Keratinocyte (primary cell): ENCODE results near the gene APAF1. TPM values are rescaled to one million over a fixed set of nuclear protein-coding genes. Genes with fewer than 3 reads are reported as not detected.

Experiments used
- DNase-seq: peaks from one replicate; pipeline ENCODE4 v3.0.0-alpha.2; 2011; ENCODE audit warnings: low read depth, missing footprints, low spot score
- FAIRE-seq: peaks from 2 replicates; lab custom pipeline; 2011; peaks lifted over from hg19 to GRCh38; lab: Jason Lieb, UNC
- H2AFZ ChIP-seq: 2 replicates; pipeline ENCODE4 v1.6.0; 2012; ENCODE audit warnings: low read length, control low read depth, inconsistent platforms; ENCODE audit not compliant: control insufficient read depth
- H3K27ac ChIP-seq: 2 replicates; pipeline ENCODE4 v1.5.1; 2011; ENCODE audit warnings: low read length; ENCODE audit not compliant: control insufficient read depth, insufficient read depth
- H3K27me3 ChIP-seq: 3 replicates; pipeline ENCODE4 v1.6.0; 2011; ENCODE audit warnings: low read length; ENCODE audit not compliant: control insufficient read depth, insufficient read depth; ENCODE audit errors: extremely low read depth
- H3K36me3 ChIP-seq, 2 experiments: 2 replicates in 1 of 2; 3 replicates in 1 of 2; pipeline ENCODE4 v1.5.1; 2011; ENCODE audit warnings: low read length in 2 of 2, mild to moderate bottlenecking in 1 of 2; ENCODE audit not compliant: control insufficient read depth in 2 of 2, insufficient read depth in 2 of 2; ENCODE audit errors: extremely low read depth in 1 of 2
- H3K4me1 ChIP-seq: 3 replicates; pipeline ENCODE4 v1.5.1; 2011; ENCODE audit warnings: low read length; ENCODE audit not compliant: control insufficient read depth, insufficient read depth; ENCODE audit errors: extremely low read depth
- H3K4me2 ChIP-seq: 3 replicates; pipeline ENCODE4 v1.6.0; 2011; ENCODE audit warnings: low read depth, low read length; ENCODE audit not compliant: control insufficient read depth, insufficient read depth; ENCODE audit errors: extremely low read depth
- H3K4me3 ChIP-seq, 3 experiments: fragments of 200-600 bp in 1 of 3; sonication (generic) in 1 of 3; 2 replicates in 2 of 3; 3 replicates in 1 of 3; pipeline ENCODE4 v1.5.1; 2011 to 2016; ENCODE audit warnings: low read length in 3 of 3, mild to moderate bottlenecking in 3 of 3, control low read depth in 2 of 3, inconsistent platforms in 1 of 3, low read depth in 1 of 3, mixed read lengths in 1 of 3, mixed run types in 1 of 3, moderate library complexity in 1 of 3; ENCODE audit not compliant: control insufficient read depth in 2 of 3, insufficient read depth in 2 of 3; ENCODE audit errors: extremely low read depth in 1 of 3
- H3K79me2 ChIP-seq: 2 replicates; pipeline ENCODE4 v1.6.0; 2012; ENCODE audit warnings: low read length; ENCODE audit not compliant: control insufficient read depth, insufficient read depth
- H3K9ac ChIP-seq: 3 replicates; pipeline ENCODE4 v1.6.0; 2011; ENCODE audit warnings: low read length; ENCODE audit not compliant: control insufficient read depth, insufficient read depth; ENCODE audit errors: extremely low read depth
- H3K9me1 ChIP-seq: 3 replicates; pipeline ENCODE4 v1.6.0; 2011; ENCODE audit warnings: low read length; ENCODE audit not compliant: control insufficient read depth, insufficient read depth; ENCODE audit errors: extremely low read depth
- H3K9me3 ChIP-seq: 2 replicates; pipeline ENCODE4 v1.5.1; 2012; ENCODE audit warnings: low read depth, low read length; ENCODE audit not compliant: control insufficient read depth
- H4K20me1 ChIP-seq: 3 replicates; pipeline ENCODE4 v1.6.0; 2011; ENCODE audit warnings: low read length; ENCODE audit not compliant: control insufficient read depth, insufficient read depth; ENCODE audit errors: extremely low read depth
- EZH2 ChIP-seq: IDR thresholded peaks from one replicate; pipeline ENCODE4 v1.6.1; 2012; ENCODE audit warnings: inconsistent platforms, mild to moderate bottlenecking, low read length, moderate library complexity
- dilution Hi-C: fragments of 300-500 bp; cut with MboI; formaldehyde crosslinking; loops from one replicate; pipeline ENCODE4 v1.7.0; 2020; ENCODE audit warnings: low sequenced_read_pairs; ENCODE audit not compliant: extremely low pct_ligation_motif_present
- polyA plus RNA-seq, 5 experiments: library from polyadenylated mRNA; depleted of rRNA in 3 of 5; stranded (reverse) in 3 of 5; stranded (forward) in 1 of 5; unstranded in 1 of 5; fragments of >200 nt; gene quantifications; 1 replicate in 1 of 5; 2 replicates in 3 of 5; 3 replicates in 1 of 5; pipeline versions ENCODE4 v1.2.1 to v1.2.3, GENCODE V29; 2011 to 2012; ENCODE audit warnings: missing spikeins in 2 of 5, low read depth in 1 of 5, low replicate concordance in 1 of 5
- TF ChIP-seq, protein P1 (sequence below), 3 experiments: IDR thresholded peaks in 1 of 3; conservative IDR thresholded peaks in 1 of 3; optimal IDR thresholded peaks in 1 of 3; 2 replicates in 2 of 3; 3 replicates in 1 of 3; pipeline versions ENCODE3 to v1.5.1; 2011; ENCODE audit warnings: low read length in 3 of 3, mild to moderate bottlenecking in 3 of 3, moderate library complexity in 2 of 3, control low read depth in 1 of 3, inconsistent platforms in 1 of 3; ENCODE audit not compliant: insufficient read depth in 2 of 3; ENCODE audit errors: extremely low read depth in 1 of 3

The APAF1 gene
- polyA plus RNA-seq, 1 donor (not counting 4 experiments of a cell fraction or from before 2014, with no cell fraction given), result 9.9 TPM

DNA sequence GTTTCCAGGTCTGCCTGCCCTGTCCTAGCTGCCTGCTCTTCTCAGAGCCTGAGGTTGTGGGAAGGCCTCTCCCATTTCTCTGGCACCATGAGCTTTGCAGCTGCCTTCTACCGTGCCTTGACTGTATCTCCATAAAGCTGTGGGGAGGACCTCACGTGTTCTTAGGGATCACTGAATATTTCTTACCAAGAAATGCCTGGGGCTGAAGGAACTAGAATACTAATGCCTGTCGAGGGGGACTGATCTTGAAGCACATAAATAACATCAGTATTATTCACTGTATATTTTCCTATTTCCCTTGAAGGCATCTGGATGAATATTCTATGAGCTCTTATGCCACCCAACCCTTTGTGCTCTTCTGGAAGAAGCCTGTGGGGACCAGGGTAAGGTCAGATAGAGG is 103.4 kb downstream of the APAF1 start:
- dilution Hi-C loops, result no loop called here
- H3K4me3 ChIP-seq, result no peak overlapping the region
- H3K4me2 ChIP-seq, result no peak overlapping the region
- H3K4me1 ChIP-seq, result peaks cover 9% of the 10 kb centered on the region
- H4K20me1 ChIP-seq, result no peaks in the 10 kb centered on the region
- no peak for TF ChIP-seq EZH2
- TF ChIP-seq, protein P1, sequence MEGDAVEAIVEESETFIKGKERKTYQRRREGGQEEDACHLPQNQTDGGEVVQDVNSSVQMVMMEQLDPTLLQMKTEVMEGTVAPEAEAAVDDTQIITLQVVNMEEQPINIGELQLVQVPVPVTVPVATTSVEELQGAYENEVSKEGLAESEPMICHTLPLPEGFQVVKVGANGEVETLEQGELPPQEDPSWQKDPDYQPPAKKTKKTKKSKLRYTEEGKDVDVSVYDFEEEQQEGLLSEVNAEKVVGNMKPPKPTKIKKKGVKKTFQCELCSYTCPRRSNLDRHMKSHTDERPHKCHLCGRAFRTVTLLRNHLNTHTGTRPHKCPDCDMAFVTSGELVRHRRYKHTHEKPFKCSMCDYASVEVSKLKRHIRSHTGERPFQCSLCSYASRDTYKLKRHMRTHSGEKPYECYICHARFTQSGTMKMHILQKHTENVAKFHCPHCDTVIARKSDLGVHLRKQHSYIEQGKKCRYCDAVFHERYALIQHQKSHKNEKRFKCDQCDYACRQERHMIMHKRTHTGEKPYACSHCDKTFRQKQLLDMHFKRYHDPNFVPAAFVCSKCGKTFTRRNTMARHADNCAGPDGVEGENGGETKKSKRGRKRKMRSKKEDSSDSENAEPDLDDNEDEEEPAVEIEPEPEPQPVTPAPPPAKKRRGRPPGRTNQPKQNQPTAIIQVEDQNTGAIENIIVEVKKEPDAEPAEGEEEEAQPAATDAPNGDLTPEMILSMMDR (optimal IDR thresholded peaks at IDR 0.05 in 1 of 3, IDR thresholded peaks at IDR 0.05 in 1 of 3, conservative IDR thresholded peaks at IDR 0.05 in 1 of 3; ENCODE audit: extremely low read depth in 1 of 3, insufficient read depth in 2 of 3, low read length in 3 of 3), result no peak
- no peaks in the 10 kb centered on the region for H3K79me2 ChIP-seq
- peaks cover 16% of the 10 kb centered on the region for H3K27me3 ChIP-seq
- FAIRE-seq (no peak), DNase-seq (no peak)
- H3K27ac ChIP-seq, result no peak overlapping the region
- no peaks in the 10 kb centered on the region for H3K36me3 ChIP-seq
- no peak overlapping the region for H2AFZ ChIP-seq
- no peaks in the 10 kb centered on the region for H3K9me3 ChIP-seq
- H3K9me1 ChIP-seq, result no peaks in the 10 kb centered on the region
- no peak overlapping the region for H3K9ac ChIP-seq

DNA sequence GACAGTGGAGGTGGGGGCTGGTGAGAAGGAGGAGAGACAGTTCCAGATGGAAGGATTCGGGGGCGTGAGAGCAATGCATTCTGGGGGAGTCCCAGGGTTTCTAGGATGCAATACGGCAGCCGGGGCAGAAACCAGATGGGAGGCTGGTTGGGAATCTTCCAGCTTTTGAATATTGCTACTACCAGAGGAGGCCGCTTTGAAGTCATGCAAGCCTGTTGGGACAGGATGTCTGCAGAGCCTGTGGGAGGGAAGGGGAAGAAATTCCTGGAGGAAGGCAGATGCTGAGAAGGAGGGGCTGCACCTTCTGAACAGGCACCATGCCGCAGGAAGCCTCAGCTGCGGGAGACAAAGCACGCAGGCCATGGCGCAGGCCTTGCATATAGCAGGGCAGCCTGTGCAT is 105.4 kb downstream of the APAF1 start:
- Histone ChIP-seq H3K79me2 (no peaks in the 10 kb centered on the region), H3K9me3 (no peaks in the 10 kb centered on the region), H3K4me2 (no peak overlapping the region), H3K27ac (no peak overlapping the region), H2AFZ (no peak overlapping the region), H3K4me3 (no peak overlapping the region), H3K4me1 (peaks cover 6% of the 10 kb centered on the region), H3K36me3 (no peaks in the 10 kb centered on the region), H3K9me1 (no peaks in the 10 kb centered on the region), H3K27me3 (peaks cover 14% of the 10 kb centered on the region), H4K20me1 (no peaks in the 10 kb centered on the region), H3K9ac (no peak overlapping the region)
- FAIRE-seq, result no peak
- DNase-seq, result no peak
- TF ChIP-seq, protein P1 (optimal IDR thresholded peaks at IDR 0.05 in 1 of 3, IDR thresholded peaks at IDR 0.05 in 1 of 3, conservative IDR thresholded peaks at IDR 0.05 in 1 of 3; ENCODE audit: extremely low read depth in 1 of 3, insufficient read depth in 2 of 3, low read length in 3 of 3), result no peak
- TF ChIP-seq EZH2, result no peak
- dilution Hi-C loops, result no loop called here
